Activated CD8-positive, alpha-beta memory T cell treated with anti-CD3 and anti-CD28 coated beads for 1 hour (primary cell): ENCODE measurements around the gene CDKN2B-AS1.

ENCODE experiments used
- DNase-seq, 2 donors: peaks; one replicate each; pipeline ENCODE4 v3.0.0-alpha.2; 2020; ENCODE audit warnings: low read depth in 1 of 2; ENCODE audit errors: extremely low read depth in 1 of 2

CDKN2B-AS1 gene

DNA sequence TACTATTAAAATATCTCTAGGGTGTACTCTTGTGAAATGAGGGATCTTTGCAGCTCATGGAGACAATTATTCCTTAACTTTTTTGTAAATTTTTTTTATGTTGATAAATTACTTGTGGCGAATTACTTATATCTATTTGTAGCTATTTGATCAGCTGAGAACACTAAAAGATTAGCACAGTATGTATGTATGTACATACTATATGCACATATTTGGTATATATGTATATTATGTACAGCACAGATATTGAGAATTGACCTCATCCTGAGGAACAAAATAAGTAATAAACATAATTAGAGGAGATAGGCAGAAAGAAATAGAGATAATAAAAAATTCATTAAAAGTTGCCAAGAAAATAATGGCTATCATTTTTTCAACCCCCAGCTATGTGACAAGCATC lies 12.2 kb upstream of the CDKN2B-AS1 start:
- DNase-seq: no peak

DNA sequence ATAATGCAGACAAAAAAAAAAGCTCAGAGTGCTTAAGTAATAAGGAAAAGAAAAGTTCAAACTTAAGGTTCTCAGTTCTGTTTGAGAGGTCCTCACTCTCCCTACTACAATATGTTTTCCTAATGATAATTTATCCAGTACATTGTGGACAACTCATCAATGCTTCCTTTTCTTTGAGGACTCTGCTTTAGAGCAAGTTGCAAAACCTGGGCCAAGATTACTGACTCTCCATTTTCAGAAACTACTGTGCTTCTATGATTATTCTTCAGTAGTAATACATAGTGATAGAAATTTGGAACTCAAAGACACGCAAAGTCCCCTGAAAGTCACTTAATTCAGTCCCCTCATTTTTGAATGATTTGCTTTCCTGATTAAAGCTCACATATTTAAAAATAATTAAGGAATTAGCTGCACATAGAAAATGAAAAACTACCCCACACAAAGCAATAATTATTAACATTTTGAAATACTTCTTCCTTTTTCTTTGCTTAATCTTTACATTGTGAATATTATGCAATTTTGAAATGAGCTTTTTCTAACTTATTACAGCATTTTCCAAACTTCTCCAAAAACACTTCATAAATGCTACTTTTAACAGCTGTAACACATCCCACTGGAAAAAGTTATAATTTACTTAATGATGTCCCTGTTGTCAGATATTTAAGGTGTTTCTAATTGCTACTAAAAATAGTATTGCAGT lies 11.6 kb upstream of the CDKN2B-AS1 start:
- no peak for DNase-seq

DNA sequence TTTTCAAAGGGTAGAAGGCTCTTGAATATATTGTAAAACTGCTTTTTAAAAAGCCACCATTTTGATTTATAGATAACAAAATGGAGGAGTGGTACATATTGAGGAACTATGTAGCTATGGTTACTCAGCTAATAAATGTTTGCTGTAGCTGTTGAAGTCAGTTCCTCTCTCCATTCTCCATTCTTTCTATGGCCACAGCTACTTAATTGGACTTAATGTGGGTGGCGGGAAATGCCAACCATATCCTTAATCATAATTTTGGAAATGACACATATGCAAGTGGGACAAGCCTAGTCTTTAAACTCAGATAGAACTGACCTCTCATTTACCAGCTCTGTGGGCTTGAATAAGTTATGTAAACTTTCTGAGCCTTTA lies 11.0 kb upstream of the CDKN2B-AS1 start:
- DNase-seq: no peak

DNA sequence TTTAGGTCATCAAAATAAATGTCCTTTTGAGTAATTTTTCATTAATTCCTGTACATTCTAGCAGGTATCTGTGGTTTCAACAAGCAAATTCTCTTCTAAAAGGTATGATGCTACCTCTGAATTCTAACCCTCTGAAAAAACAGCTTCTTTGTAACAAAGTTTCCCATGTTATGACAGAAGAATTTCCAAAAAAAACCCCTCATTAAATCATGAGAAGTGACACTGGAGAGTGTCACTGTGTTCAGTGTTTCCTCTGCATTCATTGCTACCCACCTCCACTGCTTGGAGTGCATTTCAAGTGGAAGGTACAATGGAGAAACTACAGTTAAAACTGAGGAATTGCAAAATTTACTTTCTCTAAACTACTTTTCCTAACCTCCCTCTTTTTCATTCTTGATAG lies 10.5 kb upstream of the CDKN2B-AS1 start:
- no peak for DNase-seq

DNA sequence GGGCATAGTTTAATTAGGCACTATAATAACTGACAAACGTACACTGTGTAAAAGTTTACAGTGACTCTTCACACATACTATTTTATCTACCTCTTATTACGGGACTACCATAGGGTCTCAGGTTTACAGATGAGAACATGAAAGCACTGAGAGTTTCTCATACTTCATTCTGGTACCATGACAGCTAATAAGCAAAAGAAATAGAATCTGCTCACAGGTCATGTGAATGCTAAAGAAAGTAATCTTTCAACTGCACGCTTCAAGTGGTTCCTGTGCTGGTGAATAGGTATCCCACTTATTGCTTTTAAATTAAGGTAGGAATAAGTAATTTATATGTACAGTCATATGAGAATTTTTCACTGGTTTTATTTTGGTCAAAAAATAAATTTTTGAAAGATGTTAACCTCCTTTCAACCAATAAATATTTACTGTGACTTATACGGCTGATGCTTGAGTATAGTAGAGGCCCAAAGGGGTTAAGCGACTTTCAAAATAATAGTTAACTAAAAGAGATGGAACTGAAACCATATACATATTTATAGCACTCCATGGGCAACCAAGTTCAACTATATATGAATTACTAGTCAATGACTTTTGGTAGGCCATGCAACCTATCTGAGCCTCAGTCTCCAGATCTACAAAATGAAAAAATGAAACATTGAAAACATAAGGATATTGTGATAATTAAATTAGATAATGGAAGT lies 8.5 kb upstream of the CDKN2B-AS1 start:
- no peak for DNase-seq

DNA sequence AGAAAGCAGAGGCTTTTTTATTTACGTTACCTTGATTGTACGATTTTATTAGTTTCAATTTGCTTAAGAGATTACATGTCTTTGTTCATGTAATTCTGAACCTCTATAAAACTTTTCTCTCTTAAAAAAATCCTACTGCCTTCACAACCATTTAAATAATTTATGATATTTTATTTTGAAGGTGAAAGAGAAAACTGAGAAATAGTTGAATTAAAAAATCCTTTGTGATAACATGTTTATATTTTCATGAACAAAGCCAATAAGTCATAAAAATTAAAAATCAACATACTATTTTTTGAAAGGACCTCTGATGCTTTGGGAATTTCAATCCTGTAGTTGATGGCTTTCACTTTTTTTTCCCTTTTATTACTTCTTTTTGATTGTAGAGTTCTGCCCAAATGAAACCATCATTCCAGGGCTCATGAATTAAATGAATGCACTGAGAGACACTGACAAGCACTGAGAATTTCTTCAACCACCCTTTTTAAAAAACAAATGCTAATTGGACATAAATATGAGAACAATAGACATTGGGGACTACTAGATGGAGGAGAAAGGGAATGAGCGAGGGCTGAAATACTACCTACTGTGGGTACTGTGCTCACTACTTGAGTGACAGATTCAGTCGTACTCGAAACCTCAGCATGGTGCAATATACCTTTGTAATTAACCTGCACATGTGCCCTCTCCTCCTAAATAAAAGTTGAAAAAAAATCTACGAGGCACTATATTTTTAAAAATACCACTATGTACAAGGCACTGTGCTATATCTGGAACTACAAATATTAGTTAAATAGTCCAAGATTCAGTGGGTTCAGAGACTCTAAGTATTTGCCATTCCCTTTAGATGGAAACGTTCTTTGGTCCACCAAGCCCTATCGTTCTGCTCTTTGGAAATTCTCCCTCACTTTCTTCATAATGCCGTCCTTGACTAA lies 6.3 kb upstream of the CDKN2B-AS1 start:
- DNase-seq: no peak

DNA sequence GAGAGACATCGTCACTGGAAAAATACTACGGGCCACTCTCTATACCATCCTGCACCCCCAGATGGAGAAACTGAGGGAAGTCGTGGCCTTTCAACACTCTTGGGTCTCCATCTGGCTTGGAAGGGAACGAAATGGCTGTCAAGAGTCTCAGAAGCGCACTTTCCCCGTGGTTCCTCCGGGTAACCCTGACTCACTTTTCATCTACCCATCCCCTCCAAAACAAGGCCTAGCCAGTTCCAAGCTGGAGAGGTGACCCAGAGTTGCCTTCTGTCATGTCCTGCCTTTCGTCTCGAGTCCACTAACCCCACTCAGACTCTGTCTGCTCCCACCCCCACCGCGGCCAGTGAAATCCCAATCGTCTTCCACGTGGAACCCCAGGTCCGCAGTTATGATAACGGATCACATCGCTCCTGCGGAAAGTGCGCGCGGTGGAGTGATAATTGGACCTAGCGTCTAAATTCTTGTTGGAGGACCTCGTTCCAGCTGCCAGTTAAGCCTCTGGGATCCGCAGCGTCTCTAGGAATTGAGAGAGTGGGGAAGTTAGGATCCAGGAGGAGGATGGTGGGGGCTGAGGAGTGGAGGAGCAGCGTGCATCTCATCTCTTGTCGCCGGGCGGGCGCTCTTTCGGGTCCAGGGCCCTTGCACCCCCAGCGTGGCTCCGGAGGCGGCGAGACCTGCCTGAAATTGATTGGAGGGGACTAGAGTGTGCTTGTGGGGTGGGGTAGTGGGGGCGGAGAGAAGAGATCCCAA lies 5.0 kb upstream of the CDKN2B-AS1 start:
- DNase-seq: no peak

DNA sequence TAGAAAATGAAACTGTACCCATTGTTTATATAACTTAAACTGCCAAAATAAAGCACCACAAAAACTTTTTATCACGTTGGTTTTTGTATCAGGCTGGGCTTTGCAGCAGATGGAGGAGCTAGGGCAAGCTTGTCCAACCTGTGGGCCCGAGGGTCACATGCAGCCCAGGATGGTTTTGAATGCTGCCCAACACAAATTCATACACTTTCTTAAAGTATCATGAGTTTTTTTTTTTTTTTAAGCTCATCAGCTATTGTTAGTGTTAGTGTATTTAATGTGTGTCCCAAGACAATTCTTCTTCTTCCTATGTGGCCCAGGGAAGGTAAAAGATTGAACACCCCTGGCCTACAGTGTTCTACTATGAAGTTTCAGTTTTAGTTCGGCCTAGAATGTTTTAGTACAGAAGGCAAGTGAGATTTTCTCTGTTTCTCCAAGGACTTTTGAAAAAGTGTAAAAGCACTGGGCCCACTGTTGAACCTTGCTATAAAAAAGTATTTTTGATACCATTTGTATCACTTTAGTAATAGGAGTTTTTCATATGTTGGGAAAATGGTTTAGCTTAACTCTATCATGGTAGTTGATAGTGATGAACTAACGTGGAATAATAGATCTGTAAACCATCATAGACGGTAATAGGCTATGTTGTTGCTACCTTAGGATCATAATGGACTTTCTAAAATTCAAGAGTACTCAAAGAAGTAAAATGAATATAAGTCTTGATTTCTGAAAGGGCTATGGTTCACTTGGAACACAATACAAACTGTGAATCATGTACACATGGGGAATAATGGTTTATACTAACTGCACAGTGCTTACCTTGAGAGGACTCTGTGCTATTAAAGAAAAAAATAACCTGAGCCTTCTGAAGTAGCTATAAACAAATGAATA lies 3.3 kb upstream of the CDKN2B-AS1 start:
- DNase-seq: no peak

DNA sequence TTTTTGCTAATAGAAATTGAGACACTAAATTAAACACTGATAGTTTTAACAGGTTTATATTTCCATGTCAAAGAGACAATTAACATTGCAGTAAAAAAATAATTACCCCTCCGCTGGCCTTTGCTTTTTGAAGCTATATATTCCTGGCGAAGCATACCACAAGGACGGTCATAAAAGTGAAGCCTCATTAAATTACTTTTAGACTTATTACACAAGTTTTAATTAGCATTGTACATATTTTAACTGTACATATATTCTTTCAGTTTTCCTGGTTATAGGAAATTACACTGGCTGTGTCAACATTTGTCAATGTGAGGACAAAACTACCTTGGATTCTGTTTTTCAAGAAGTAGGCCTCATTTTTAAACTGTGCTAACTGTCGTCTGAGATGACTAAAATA lies 1.6 kb upstream of the CDKN2B-AS1 start:
- no peak for DNase-seq

DNA sequence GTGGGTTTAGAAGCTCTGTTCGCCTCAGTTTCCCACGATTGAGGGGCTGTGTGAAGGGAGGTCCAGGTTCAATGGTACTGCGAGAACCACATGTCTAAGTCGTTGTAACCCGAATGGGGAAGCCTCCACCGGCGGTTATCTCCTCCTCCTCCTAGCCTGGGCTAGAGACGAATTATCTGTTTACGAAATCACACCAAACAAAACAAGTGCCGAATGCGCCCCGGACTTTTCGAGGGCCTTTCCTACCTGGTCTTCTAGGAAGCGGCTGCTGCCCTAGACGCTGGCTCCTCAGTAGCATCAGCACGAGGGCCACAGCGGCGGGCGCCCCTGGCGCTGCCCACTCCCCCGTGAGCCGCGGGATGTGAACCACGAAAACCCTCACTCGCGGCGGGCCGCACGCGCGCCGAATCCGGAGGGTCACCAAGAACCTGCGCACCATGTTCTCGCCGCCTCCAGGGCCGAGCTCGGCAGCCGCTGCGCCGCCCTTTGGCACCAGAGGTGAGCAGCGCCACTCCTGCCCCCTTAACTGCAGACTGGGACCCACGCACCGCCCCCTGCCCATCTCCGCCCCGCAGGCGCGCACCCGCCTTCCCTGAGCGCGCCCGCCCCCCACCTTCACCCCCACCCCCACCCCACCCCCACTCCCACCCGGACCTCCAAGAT lies 567 bp upstream of the CDKN2B-AS1 start, which contains the start of gene CDKN2A:
Gene CDKN2A, minus strand, starts transcription at position 500 of the 663 bp plus-strand sequence.
- no peak for DNase-seq

DNA sequence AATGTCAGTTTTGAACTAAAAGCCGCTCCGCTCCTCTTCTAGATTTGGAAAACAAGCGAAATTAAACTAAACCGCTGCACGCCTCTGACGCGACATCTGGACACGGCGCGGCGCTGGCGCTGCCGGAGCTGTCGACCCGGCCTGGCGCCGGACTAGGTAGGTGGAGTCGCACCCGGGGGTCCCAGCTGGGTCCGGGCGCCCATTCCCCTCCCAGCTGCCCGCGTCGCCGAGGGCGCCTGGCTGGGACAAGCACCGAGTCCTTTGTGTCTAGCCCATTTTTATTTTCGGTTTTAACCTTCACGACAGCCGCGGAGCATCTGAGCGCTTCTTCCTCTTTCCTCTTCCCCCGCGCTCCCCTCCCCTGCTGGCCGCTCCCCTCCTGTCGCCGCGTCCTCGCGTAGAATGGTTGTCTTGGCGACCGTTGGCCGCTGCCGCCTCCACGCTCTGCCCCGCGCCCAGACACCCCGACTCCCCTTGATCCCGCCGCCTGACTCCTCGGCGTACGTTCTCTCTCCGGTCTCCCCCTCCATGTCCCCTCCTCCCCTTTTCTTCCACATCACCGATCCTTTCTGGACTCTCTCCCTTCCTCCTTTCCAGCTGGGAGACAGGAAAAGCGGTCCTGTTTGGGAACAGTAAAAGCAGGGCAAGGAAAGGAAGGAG lies 545 bp downstream of the CDKN2B-AS1 start:
- peak in 1 of 2 donors; percentile 61 for DNase-seq

DNA sequence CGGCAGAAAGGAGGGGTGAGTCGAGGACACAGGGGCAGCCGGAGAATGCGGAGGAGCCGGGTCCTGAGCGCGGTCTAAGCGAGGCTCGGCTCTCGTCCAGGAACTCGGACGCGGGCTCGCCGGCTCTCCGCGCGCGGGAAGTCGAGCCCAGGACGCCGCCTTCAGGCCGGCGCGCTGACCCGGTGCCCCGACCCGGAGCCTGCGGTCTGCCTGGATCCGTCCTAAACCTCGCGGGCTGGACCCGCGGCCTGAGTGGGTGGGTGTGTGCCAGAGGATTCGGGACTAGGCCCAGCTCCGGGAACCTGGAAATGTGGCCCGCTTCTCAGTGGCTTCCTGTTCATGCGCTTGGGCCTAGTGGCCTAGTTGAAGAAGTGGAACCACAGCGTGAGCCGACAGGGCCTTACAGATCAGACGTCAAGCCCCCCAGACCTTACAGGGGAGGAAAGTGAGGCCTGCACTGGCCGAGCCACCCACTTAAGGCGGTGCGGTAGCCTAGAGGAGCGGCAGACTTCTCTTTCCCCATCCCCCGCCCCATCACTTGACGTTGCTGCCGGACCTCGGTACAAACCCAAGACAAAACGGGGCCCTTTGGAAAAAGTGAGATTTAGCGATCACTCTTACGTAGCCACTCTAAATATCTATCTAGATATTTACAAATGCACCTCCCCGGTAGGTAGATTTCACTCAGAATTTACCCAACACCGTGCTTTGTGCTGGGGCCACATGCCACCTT lies 1.2 kb downstream of the CDKN2B-AS1 start:
- DNase-seq: no peak

DNA sequence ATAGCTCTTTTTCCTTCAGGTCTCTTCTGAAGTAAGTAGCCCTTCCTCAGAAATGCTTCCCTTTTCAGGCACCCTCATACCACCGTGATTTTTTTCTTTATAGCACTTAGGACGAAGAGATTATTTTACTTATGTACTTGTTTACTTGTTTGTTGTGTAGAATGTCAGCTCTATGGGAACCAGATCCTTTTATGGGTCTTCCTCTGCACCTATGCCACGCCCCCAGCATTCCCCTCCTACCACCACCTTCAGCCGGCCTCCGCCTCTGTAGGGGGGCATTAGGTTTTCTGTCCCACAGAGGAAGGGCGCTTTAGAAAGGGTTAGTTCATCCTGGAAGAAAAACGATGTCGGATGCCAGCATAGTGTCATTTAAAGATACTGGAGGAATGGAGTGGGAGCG lies 1.8 kb downstream of the CDKN2B-AS1 start:
- no peak for DNase-seq

DNA sequence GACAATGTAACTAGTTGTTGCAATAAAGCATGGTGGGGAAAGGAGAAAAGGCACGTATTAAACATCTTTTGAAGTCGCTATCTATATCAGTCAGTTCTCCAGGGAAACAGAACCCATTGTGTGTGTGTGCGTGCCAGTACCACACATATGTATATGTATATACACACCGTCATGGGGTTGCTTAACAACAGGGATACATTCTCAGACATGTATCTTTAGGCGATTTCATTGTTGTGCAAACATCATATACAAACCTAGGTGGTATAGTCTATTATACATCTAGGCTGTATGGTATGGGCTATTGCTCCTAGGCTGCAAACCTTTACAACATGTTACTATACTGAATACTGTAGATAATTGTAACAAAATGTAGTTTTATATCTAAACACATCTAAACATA lies 2.3 kb downstream of the CDKN2B-AS1 start:
- no peak for DNase-seq

DNA sequence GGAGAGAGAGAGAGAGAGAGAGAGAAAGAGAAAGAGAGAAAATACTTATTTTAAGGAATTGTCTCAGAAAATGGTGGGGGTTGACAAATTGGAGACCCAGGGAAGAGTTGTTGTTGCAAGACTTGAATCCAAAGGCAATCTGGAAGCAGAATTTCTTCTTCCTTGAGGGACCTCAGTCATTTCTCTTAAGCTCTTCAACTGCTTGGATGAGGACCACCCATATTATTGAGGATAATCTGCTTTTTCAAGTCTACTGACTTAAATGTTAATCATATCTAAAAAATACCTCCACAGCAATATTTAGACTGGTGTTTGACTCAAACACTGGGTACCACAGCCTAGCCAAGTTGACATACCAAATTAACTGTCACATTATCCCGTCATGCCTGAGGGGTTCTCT lies 2.9 kb downstream of the CDKN2B-AS1 start:
- DNase-seq: no peak

DNA sequence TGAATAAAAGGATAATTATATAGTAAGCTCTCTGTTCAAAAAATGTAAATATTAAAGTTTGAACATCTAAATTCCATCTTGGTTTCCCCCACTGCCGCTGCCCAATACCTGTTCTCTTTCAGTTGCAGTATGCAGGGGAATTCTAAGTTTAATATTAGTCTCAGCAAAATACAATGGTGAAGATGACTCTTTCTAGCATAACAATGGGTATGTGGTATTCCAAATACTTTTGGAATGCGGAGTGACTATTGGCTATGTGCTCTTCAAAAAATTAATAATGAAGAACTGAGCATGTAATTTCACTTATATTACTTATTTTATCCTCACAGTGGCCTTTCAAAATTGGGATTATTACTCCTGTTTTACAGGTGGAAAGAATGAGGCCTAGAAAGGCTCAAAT lies 3.4 kb downstream of the CDKN2B-AS1 start:
- no peak for DNase-seq

DNA sequence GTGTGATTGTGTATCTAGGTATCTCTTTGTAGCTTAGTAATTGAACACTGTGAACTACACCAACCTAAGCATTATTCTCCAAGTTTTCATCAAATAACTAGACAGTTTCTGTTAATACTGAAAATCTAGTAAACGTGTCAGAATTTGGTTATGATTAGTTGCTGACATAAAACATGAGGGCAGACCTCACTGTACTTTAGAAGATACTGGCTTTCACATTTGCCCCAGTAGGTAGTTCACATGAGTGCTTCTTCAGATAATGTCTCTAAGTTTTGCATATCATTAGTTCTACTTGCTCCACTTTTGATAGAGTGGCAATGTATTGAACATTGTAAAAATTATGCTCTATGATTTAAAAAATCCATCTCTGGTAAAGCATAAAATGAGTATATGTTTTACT lies 7.4 kb downstream of the CDKN2B-AS1 start:
- no peak for DNase-seq

DNA sequence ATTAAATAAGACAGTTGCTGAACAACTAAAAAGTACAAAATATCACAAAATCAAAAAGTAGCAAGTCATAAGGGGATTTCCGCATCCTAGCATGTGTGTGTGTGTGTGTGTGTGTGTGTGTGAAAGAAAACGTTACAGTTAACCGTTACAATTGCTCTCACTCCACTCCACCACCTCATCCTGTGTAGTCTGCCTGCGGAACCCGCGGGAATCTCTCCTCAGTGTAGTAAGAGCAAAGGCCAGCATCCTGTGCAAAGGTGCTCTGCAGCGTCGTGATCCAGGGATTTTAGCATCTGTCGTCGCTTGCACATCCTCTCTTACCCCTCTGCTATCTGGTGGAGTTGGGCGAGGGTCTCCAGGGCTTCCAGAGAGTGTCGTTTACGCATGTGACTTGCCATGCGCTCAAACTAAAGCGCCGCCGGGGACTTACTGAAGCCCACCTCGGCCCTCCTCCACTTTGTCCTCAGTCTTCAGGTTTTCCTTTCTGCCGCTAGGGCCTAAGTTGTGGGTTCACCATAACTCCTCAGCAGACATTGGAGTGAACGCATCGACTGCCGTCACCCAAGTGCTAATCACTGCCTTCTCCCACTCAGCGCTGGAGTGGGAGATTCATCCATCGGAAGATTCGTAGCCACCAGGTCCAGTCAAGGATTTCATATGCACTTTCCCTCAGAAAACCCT lies 10.6 kb downstream of the CDKN2B-AS1 start:
- no peak for DNase-seq
